ENCODE measurements around the gene AFF1.

Gene AFF1

GRCh38 chr4:87037671-87038334, 103.0 kb downstream of the AFF1 start:
- no peak for DNase-seq

- DNase-seq, result no peak
Measured at GRCh38 chr4:87038837-87039615, 104.2 kb downstream of the AFF1 start.

GRCh38 chr4:87041141-87041540, 106.3 kb downstream of the AFF1 start:
- DNase-seq, result no peak

- no peak for DNase-seq
Measured at GRCh38 chr4:87042221-87042620, 107.4 kb downstream of the AFF1 start.

- DNase-seq, result no peak
Measured at GRCh38 chr4:87042986-87043820, 108.4 kb downstream of the AFF1 start.

GRCh38 chr4:87044511-87045233, 109.9 kb downstream of the AFF1 start:
- no peak for DNase-seq

GRCh38 chr4:87045234-87045558, 110.4 kb downstream of the AFF1 start:
- no peak for DNase-seq

GRCh38 chr4:87045659-87046058, 110.8 kb downstream of the AFF1 start:
- no peak for DNase-seq

- DNase-seq, result no peak
Measured at GRCh38 chr4:87046121-87046551, 111.3 kb downstream of the AFF1 start.

GRCh38 chr4:87047281-87047798, 112.5 kb downstream of the AFF1 start:
- DNase-seq, result no peak

- no peak for DNase-seq
Measured at GRCh38 chr4:87049508-87049907, 114.7 kb downstream of the AFF1 start.

- DNase-seq, result no peak
Measured at GRCh38 chr4:87050596-87050995, 115.8 kb downstream of the AFF1 start.

GRCh38 chr4:87051121-87051713, 116.4 kb downstream of the AFF1 start:
- DNase-seq, result no peak

- no peak for DNase-seq
Measured at GRCh38 chr4:87052615-87053014, 117.8 kb downstream of the AFF1 start.

- no peak for DNase-seq
Measured at GRCh38 chr4:87053176-87053658, 118.4 kb downstream of the AFF1 start.

GRCh38 chr4:87053802-87054767, 119.3 kb downstream of the AFF1 start:
- DNase-seq, result no peak

- DNase-seq, result no peak
Measured at GRCh38 chr4:87054900-87055299, 120.1 kb downstream of the AFF1 start.

- DNase-seq, result no peak
Measured at GRCh38 chr4:87055311-87055710, 120.5 kb downstream of the AFF1 start.

GRCh38 chr4:87056881-87057280, 122.1 kb downstream of the AFF1 start:
- no peak for DNase-seq

- no peak for DNase-seq
Measured at GRCh38 chr4:87057835-87058355, 123.1 kb downstream of the AFF1 start.
